NCI-H2171 (cell line): ENCODE data around the gene ATP2A2.
"Not testable (repeated sequence)": the region's sequence is repeated elsewhere in the genome, so short reads cannot be mapped to it uniquely, and the experiment has no call there.

Source experiments
- DNase-seq: peaks from one replicate; lab custom pipeline; 2025; lab: John Stamatoyannopoulos, UW

ATP2A2 gene

GRCh38 chr12:110370732-110371231 is 89.7 kb downstream of the ATP2A2 start:
- peak; percentile 57 for DNase-seq

- DNase-seq, result peak; percentile 92
These were observed 90.5 kb downstream of the ATP2A2 start for GRCh38 chr12:110371408-110372055.

- no peak for DNase-seq
These were observed 91.0 kb downstream of the ATP2A2 start for GRCh38 chr12:110372056-110372425.

- no peak for DNase-seq
These were observed 92.0 kb downstream of the ATP2A2 start for GRCh38 chr12:110373025-110373424.

GRCh38 chr12:110373425-110373824 is 92.4 kb downstream of the ATP2A2 start:
- no peak for DNase-seq

GRCh38 chr12:110373962-110374611 is 93.0 kb downstream of the ATP2A2 start:
- no peak for DNase-seq

GRCh38 chr12:110378131-110378790 is 97.2 kb downstream of the ATP2A2 start:
- not testable (repeated sequence) for DNase-seq

GRCh38 chr12:110379197-110379596 is 98.2 kb downstream of the ATP2A2 start:
- DNase-seq, result no peak

GRCh38 chr12:110379631-110380030 is 98.6 kb downstream of the ATP2A2 start:
- DNase-seq, result no peak

GRCh38 chr12:110382683-110383082 is 101.6 kb downstream of the ATP2A2 start:
- DNase-seq, result no peak
